Neuronal stem cell (in vitro differentiated cells): ENCODE measurements around the gene KCTD16.

Source experiments
- DNase-seq: peaks from one replicate; pipeline ENCODE4 v3.0.0-alpha.2; 2013; ENCODE audit warnings: low spot score
- H2AFZ ChIP-seq: one replicate; pipeline ENCODE4 v1.6.1; 2013; ENCODE audit warnings: mild to moderate bottlenecking, low read length, inconsistent platforms
- H2AK5ac ChIP-seq: 2 replicates; pipeline ENCODE4 v1.6.1; 2013; ENCODE audit warnings: low read depth, mild to moderate bottlenecking, inconsistent platforms, low read length, moderate library complexity, mixed read lengths
- H2BK120ac ChIP-seq: 2 replicates; pipeline ENCODE4 v1.6.1; 2013; ENCODE audit warnings: low read depth, mild to moderate bottlenecking, inconsistent platforms, low read length, moderate library complexity, mixed read lengths
- H2BK12ac ChIP-seq: one replicate; pipeline ENCODE4 v1.6.1; 2013; ENCODE audit warnings: low read length, inconsistent platforms
- H2BK15ac ChIP-seq: 2 replicates; pipeline ENCODE4 v1.6.1; 2013; ENCODE audit warnings: mild to moderate bottlenecking, low read length, inconsistent platforms, mixed read lengths
- H2BK5ac ChIP-seq: one replicate; pipeline ENCODE4 v1.6.1; 2013; ENCODE audit warnings: inconsistent platforms, mild to moderate bottlenecking, low read length, moderate library complexity
- H3K14ac ChIP-seq: one replicate; pipeline ENCODE4 v1.6.1; 2013; ENCODE audit warnings: low read length, inconsistent platforms
- H3K18ac ChIP-seq: 2 replicates; pipeline ENCODE4 v1.6.1; 2013; ENCODE audit warnings: low read length, inconsistent platforms
- H3K23ac ChIP-seq: 2 replicates; pipeline ENCODE4 v1.6.1; 2013; ENCODE audit warnings: low read depth, mild to moderate bottlenecking, mixed read lengths, low read length, inconsistent platforms; ENCODE audit not compliant: poor library complexity
- H3K27ac ChIP-seq: replicated peaks from 3 replicates; pipeline ENCODE4 v1.5.1; 2013; ENCODE audit warnings: low read length, inconsistent platforms
- H3K27me3 ChIP-seq, 3 experiments: 2 replicates each; pipeline ENCODE4 v1.6.1; 2013; ENCODE audit warnings: low read length in 3 of 3, mild to moderate bottlenecking in 2 of 3, inconsistent platforms in 1 of 3, low read depth in 1 of 3, mixed read lengths in 1 of 3, moderate library complexity in 1 of 3; ENCODE audit not compliant: control insufficient read depth in 3 of 3, insufficient read depth in 3 of 3
- H3K36me3 ChIP-seq, 2 donors: replicated peaks in 1 of 2; 2 replicates each; pipeline ENCODE4 v1.6.1; 2013; ENCODE audit warnings: low read length in 2 of 2; ENCODE audit not compliant: control insufficient read depth in 2 of 2, insufficient read depth in 2 of 2
- H3K4ac ChIP-seq: 2 replicates; pipeline ENCODE4 v1.6.1; 2013; ENCODE audit warnings: inconsistent platforms, mild to moderate bottlenecking, low read length, moderate library complexity
- H3K4me1 ChIP-seq, 2 donors: 1 replicate in 1 of 2; 2 replicates in 1 of 2; pipeline ENCODE4 v1.6.1; 2013; ENCODE audit warnings: low read length in 2 of 2, low read depth in 1 of 2; ENCODE audit not compliant: control insufficient read depth in 2 of 2, insufficient read depth in 1 of 2
- H3K4me2 ChIP-seq: one replicate; pipeline ENCODE4 v1.6.1; 2013; ENCODE audit warnings: mild to moderate bottlenecking, low read length, inconsistent platforms; ENCODE audit not compliant: insufficient read depth, poor library complexity, severe bottlenecking
- H3K4me3 ChIP-seq, 2 donors: 2 replicates each; pipeline ENCODE4 v1.5.1; 2013; ENCODE audit warnings: low read length in 2 of 2, mild to moderate bottlenecking in 2 of 2, inconsistent platforms in 1 of 2, moderate library complexity in 1 of 2
- H3K79me1 ChIP-seq: one replicate; pipeline ENCODE4 v1.6.1; 2013; ENCODE audit warnings: low read depth, mild to moderate bottlenecking, inconsistent platforms, low read length, moderate library complexity
- H3K9ac ChIP-seq: one replicate; pipeline ENCODE4 v1.6.1; 2013; ENCODE audit warnings: mild to moderate bottlenecking, low read depth, low read length, inconsistent platforms; ENCODE audit not compliant: poor library complexity
- H3K9me3 ChIP-seq, 2 donors: replicated peaks in 1 of 2; 2 replicates each; pipeline versions ENCODE3 to v1.6.1; 2013; ENCODE audit warnings: low read length in 2 of 2, mild to moderate bottlenecking in 2 of 2, inconsistent platforms in 1 of 2, low read depth in 1 of 2, mixed read lengths in 1 of 2, moderate library complexity in 1 of 2; ENCODE audit not compliant: control insufficient read depth in 2 of 2, insufficient read depth in 1 of 2
- H4K8ac ChIP-seq: one replicate; pipeline ENCODE4 v1.6.1; 2013; ENCODE audit warnings: low read depth, mild to moderate bottlenecking, inconsistent platforms, low read length, moderate library complexity
- H4K91ac ChIP-seq: one replicate; pipeline ENCODE4 v1.6.1; 2013; ENCODE audit warnings: low read length, low read depth, mild to moderate bottlenecking, inconsistent platforms; ENCODE audit not compliant: poor library complexity
- WGBS, 2 donors: extraction: QIAGEN DNeasy Blood & Tissue Kit; methylation state at CpG; one replicate each; pipeline ENCODE4 v1.1.7; 2013; ENCODE audit warnings: missing lambda C conversion rate in 2 of 2, mixed read lengths in 1 of 2; ENCODE audit not compliant: insufficient read length in 2 of 2, insufficient replicate concordance in 1 of 2; ENCODE audit errors: extremely low coverage in 2 of 2; 5-methylcytosine and 5-hydroxymethylcytosine counted together

The KCTD16 gene

DNA sequence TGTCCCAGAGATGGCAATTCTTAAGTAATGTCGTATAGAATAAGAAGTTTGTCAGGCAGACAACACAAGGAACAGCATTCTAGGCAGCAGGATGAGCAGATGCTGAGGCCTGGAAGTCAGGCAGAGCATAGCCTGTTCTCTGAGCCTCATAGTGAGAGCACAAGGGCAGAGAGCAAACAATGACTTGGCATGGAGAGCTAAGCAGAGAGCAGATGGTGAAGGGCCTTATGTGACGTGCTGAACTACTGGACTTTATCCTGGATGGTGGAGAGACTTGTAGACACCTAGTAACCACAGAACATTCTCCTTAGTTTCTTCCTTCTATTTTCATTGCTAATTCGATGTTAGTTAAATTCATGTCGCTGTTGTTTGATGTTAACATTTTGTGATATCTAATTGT is 60.1 kb downstream of the KCTD16 start:
- no peak overlapping the region for H2BK12ac ChIP-seq
- no peak overlapping the region for H3K14ac ChIP-seq
- no peak overlapping the region for H2AK5ac ChIP-seq
- no peak overlapping the region for H2BK15ac ChIP-seq
- H3K4me1 ChIP-seq: no peaks in the 10 kb centered on the region
- no peak overlapping the region for H3K4me3 ChIP-seq
- no peak for DNase-seq
- no peak overlapping the region for H4K8ac ChIP-seq
- H2BK120ac ChIP-seq: no peak overlapping the region
- H3K79me1 ChIP-seq: no peaks in the 10 kb centered on the region
- no peaks in the 10 kb centered on the region for H3K27me3 ChIP-seq
- no peak overlapping the region for H3K4ac ChIP-seq
- no peak overlapping the region for H3K18ac ChIP-seq
- H3K4me2 ChIP-seq: no peak overlapping the region
- H2AFZ ChIP-seq: no peak overlapping the region
- H3K23ac ChIP-seq: no peak overlapping the region
- no peak overlapping the region for H2BK5ac ChIP-seq
- WGBS, 2 donors: no CpG with 5 or more reads among the region's 4 CpGs
- no peak overlapping the region for H3K9ac ChIP-seq
- H3K36me3 ChIP-seq: no peaks in the 10 kb centered on the region
- H3K9me3 ChIP-seq: no peaks in the 10 kb centered on the region
- H4K91ac ChIP-seq: no peak overlapping the region
- no peak overlapping the region for H3K27ac ChIP-seq

DNA sequence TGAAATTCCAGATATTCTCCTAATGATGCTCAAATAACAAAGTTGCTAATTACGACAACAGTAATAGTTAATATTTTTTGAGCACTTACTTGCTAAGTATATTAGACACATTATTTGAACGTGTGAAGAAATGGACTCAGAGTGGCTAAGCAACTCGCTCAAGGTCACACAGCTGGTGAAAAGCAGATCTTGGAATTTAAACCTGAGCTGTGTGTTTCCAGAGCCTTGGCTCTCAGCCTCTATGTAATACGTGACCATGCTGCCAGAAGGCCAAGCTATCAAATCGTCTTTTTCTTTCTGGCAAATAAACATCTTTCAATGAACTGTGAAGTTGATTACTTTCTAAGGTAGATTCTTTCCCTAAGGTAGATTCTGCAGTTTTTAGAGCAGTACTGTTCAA is 61.6 kb downstream of the KCTD16 start:
- Histone ChIP-seq H3K9ac (no peak overlapping the region), H3K4me3 (no peak overlapping the region), H2AFZ (no peak overlapping the region), H3K36me3 (no peaks in the 10 kb centered on the region), H2AK5ac (no peak overlapping the region), H3K4me1 (no peaks in the 10 kb centered on the region), H2BK15ac (no peak overlapping the region), H3K27me3 (no peaks in the 10 kb centered on the region), H3K27ac (no peak overlapping the region), H4K91ac (no peak overlapping the region), H2BK12ac (no peak overlapping the region), H3K4ac (no peak overlapping the region), H3K18ac (no peak overlapping the region), H2BK120ac (no peak overlapping the region), H3K14ac (no peak overlapping the region), H3K23ac (no peak overlapping the region), H4K8ac (no peak overlapping the region), H3K4me2 (no peak overlapping the region), H3K9me3 (no peaks in the 10 kb centered on the region), H3K79me1 (no peaks in the 10 kb centered on the region), H2BK5ac (no peak overlapping the region)
- no CpG with 5 or more reads among the region's 5 CpGs for WGBS, 2 donors
- DNase-seq: no peak

DNA sequence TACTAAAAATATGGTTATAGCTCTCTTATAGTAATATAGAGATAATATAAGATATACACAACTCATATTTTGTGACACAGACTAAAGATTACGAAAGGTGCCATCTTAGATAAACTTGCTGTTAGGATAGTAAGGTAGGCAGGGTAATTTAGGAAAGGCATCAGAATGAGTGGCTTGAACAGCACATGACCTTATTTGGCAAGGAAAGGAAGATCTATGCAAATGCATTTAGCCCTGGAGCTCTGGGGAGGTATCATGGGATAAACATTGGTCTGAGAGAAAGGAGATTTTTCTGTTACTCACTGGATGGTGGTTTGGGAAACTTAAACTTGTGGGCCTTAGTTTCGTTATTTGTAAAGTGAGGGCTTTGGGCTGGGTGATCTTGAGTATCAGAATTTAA is 65.8 kb downstream of the KCTD16 start:
- Histone ChIP-seq H3K4me1 (no peaks in the 10 kb centered on the region), H3K14ac (no peak overlapping the region), H2BK120ac (no peak overlapping the region), H2AK5ac (no peak overlapping the region), H3K9me3 (no peaks in the 10 kb centered on the region), H4K91ac (no peak overlapping the region), H2BK15ac (no peak overlapping the region), H3K36me3 (no peaks in the 10 kb centered on the region), H2AFZ (no peak overlapping the region), H3K79me1 (no peaks in the 10 kb centered on the region), H3K23ac (no peak overlapping the region), H3K9ac (no peak overlapping the region), H4K8ac (no peak overlapping the region), H3K18ac (no peak overlapping the region), H3K4me2 (no peak overlapping the region), H3K4me3 (no peak overlapping the region), H2BK12ac (no peak overlapping the region), H3K27ac (no peak overlapping the region), H3K27me3 (no peaks in the 10 kb centered on the region), H2BK5ac (no peak overlapping the region), H3K4ac (no peak overlapping the region)
- WGBS, 2 donors: no CpG with 5 or more reads among the region's 2 CpGs
- no peak for DNase-seq

DNA sequence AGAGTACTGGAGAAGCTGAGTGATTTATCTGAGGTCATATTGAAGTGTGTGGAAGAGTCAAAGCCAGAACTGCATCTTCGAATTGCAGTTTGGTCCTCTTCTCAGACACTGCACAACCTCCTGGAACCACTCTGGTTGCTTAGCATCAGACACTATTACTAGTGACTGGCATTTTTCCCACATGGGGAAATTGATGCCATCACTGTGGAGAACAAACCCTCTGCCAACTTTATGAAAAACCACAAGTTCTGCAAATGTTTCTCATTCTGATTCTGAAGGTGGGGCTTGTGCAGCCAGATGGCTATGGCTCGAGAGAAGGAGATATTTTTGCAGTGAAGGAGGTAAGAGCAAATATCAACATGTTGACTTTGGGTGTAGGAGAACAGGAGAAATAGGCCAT is 67.2 kb downstream of the KCTD16 start:
- no CpG with 5 or more reads among the region's 2 CpGs for WGBS, 2 donors
- no peak overlapping the region for H2BK12ac ChIP-seq
- H3K18ac ChIP-seq: no peak overlapping the region
- no peak for DNase-seq
- H2AFZ ChIP-seq: no peak overlapping the region
- no peak overlapping the region for H2BK120ac ChIP-seq
- no peak overlapping the region for H3K14ac ChIP-seq
- no peaks in the 10 kb centered on the region for H3K79me1 ChIP-seq
- no peaks in the 10 kb centered on the region for H3K36me3 ChIP-seq
- no peak overlapping the region for H3K4me3 ChIP-seq
- no peak overlapping the region for H3K27ac ChIP-seq
- no peak overlapping the region for H2BK15ac ChIP-seq
- no peak overlapping the region for H4K91ac ChIP-seq
- no peaks in the 10 kb centered on the region for H3K27me3 ChIP-seq
- no peak overlapping the region for H3K4me2 ChIP-seq
- H3K4ac ChIP-seq: no peak overlapping the region
- H3K4me1 ChIP-seq: no peaks in the 10 kb centered on the region
- no peak overlapping the region for H4K8ac ChIP-seq
- H3K9ac ChIP-seq: no peak overlapping the region
- H3K23ac ChIP-seq: no peak overlapping the region
- H2BK5ac ChIP-seq: no peak overlapping the region
- H2AK5ac ChIP-seq: no peak overlapping the region
- no peaks in the 10 kb centered on the region for H3K9me3 ChIP-seq
